Effector CD4-positive, alpha-beta T cell (primary cell): ENCODE measurements around the gene UGT1A10. TPM values are rescaled to one million over a fixed set of nuclear protein-coding genes. Genes with fewer than 3 reads are reported as not detected.
"Not testable (repeated sequence)": the region's sequence is repeated elsewhere in the genome, so short reads cannot be mapped to it uniquely, and the experiment has no call there.

Experiments
- DNase-seq: peaks from one replicate; pipeline ENCODE4 v3.0.0-alpha.2; 2020
- total RNA-seq: gene quantifications from one replicate; lab custom pipeline; 2026; lab: John Stamatoyannopoulos, UW

The UGT1A10 gene
- not detected for total RNA-seq

DNA sequence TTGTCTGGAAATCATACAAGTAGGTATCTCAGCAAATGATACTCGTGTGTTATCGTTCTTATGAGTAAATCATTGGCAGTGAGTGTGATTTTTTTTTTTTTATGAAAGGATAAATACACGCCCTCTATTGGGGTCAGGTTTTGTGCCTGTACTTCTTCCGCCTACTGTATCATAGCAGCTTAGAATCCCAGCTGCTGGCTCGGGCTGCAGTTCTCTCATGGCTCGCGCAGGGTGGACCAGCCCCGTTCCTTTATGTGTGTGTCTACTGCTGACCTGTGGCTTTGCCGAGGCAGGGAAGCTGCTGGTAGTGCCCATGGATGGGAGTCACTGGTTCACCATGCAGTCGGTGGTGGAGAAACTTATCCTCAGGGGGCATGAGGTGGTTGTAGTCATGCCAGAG lies at the start of gene UGT1A10:
Gene UGT1A10 (plus strand): TSS at position 143 of the 400 bp plus-strand sequence. CDS start 75 bp downstream, at position 218.
- not testable (repeated sequence) for DNase-seq

DNA sequence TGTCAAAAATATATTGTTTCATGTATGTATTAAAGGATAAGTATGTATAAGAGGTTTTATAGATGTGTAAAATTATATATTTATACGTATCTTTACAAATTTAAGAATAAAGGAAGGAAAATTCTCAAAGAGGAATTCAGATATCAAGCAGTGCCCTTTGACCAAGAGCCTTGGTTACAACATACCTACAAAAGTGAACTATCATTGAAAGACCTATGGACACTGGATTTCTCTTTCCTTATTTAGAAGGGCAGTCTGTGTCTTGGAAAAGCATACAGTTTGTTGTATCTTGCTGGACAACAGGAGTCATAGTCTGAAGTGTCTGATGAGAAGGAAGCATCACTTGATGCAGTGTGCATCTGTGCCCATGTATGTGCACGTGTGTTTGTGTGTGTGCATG lies 47.8 kb upstream of the UGT1A10 start:
- DNase-seq: no peak

DNA sequence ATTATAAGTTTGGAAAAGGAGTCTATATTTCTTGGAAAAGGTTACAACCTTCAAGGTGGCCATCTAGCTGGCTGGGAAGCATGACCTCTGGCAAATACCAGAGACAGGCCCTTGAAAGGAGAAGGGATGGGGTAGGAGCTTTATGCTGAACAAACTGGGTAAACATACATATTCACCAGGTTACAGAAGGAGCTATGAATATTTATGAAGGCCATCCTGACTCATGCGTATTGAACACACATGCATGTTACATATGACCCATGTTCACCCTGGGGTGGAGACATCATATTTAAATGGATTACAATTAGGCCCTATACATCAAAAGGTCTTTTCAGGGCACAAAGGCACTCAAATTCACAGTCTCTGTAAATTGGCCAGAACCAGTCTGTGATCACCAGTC lies 43.5 kb upstream of the UGT1A10 start:
- not testable (repeated sequence) for DNase-seq

DNA sequence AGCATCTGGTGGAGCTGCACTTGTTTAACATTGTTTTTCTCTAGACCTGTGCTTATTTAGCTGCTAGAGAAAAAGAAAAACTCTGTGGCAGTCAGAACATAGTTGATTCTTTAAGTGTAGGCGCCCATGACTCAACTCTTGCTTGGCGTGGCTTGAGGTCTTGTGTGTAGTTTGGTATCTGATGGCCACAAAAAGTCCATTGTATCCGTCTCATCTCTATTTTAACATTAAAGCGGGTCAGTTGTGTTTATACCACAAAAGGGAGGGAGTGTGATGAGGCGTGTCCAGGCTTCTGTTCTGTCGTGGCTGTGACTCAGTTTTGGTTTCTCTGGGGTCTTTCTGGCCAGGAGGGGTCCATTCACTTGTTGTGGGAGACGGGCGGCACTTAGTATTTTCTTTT lies 43.0 kb upstream of the UGT1A10 start:
- DNase-seq: no peak

DNA sequence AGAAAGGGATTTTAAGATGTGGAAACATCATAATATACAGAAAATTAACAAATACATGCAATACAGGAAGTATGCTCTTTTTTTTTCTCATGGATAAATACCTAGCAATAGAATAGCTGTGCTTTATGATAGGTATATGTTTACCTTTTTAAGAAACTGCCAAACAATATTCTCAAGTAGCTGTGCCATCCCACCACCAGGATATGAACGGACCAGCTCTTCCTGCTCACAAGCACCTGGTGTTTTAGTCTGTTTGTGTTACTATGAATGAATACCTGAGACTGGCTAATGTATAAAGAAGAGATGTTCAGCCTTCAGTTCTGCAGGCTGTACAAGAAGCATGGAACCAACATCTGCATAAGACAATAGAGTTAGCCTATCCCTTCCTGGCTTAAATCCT lies 38.7 kb upstream of the UGT1A10 start:
- DNase-seq: no peak

DNA sequence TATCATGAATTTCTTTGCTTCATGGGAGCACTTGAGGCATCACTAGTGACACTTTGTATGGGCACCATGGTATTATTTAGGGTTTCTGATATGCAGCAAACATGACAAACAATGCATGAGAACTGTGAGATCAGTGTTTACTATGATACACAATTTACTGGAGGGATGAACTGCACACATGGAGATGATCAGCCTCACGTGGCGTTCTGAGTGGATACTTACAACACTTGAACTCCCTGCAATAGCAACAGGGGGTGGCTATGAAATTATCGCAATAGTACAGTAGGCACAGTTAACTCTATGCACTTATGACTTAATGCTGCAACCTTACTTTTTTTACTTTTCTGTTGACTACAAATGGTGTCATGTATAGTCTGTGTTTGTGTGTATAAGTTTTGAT lies 37.3 kb upstream of the UGT1A10 start:
- DNase-seq: no peak

DNA sequence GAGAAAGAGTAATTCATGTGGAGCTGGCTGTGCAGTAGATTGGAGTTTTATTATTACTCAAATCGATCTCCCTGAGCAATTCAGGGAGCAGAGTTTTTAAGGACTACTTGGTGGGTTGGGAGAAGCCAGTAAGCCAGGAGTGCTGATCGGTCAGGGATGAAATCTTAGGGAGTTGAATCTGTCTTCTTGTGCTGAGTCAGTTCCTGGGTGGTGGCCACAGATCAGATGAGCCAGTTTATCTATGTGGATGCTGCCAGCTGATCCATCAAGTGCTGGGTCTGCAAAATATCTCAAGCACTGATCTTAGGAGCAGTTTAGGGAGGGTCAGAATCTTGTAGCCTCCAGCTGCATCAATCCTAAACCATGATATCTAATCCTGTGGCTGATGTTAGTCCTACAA lies 35.9 kb upstream of the UGT1A10 start:
- no peak for DNase-seq

DNA sequence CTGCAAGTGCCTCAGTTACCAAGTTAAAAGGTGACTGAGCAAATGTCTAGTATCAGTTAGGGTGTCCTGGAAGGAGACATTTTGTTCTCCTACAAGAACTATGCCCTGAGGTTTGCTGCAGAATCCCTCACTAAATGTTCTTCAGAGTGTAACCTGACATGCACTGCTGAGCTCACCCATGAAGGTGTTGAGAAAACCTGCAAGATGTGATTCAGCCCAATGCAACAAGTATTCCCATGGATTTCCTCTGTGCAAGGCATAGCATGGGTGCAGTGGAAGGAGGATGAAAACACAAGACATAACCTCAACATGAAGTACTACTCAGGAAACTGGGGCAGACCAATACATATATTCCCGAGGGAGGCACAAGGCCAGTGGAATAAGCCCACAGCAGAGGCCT lies 34.2 kb upstream of the UGT1A10 start:
- DNase-seq: no peak

DNA sequence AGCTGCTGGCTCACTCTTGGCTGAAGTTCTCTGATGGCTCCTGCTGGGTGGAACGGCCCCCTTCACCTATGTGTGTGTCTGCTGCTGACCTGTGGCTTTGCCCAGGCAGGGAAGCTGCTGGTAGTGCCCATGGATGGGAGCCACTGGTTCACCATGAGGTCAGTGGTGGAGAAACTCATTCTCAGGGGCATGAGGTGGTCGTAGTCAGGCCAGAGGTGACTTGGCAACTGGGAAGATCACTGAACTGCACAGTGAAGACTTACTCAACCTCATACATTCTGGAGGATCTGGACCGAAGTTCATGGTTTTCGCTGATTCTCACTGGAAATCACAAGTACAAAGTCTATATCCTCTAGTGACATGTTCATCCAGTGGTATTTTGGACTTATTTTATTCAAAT lies 32.7 kb upstream of the UGT1A10 start:
- no peak for DNase-seq

DNA sequence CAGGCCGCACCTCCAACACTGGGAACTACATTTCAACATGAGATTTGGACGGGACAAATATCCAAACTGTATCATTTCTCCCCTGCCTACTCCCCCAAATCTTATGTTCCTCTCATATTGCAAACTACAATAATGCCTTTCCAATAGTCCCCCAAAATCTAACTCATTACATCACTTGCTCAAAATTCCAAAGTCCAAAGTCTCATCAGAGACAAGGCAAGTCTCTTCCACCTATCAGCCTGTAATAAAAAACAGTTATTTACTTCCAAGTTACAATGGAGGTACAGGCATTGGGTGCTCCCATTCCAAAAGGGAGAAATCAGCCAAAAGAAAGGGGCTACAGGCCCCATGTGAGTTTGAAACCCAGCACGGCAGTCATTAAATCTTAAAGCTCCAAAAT lies 31.4 kb upstream of the UGT1A10 start:
- DNase-seq: no peak

DNA sequence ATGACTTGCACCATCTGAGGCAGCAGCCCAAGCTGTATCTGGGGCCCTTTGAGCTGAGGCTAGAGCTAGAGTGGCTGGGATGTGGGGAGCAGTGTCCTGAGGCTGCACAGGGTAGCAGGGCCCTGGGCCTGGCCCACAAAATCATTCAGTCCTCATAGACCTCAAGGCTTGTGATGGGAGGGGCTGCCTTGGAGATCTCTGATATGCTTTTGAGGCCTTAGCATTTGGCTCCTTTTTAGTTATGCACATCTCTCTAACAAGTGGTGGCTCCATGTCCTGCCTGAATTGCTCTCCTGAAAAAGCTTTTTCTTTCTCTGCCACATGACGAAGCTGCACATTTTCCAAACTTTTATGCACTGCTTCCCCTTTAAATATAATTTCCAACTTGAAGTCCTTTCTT lies 30.6 kb upstream of the UGT1A10 start:
- no peak for DNase-seq

DNA sequence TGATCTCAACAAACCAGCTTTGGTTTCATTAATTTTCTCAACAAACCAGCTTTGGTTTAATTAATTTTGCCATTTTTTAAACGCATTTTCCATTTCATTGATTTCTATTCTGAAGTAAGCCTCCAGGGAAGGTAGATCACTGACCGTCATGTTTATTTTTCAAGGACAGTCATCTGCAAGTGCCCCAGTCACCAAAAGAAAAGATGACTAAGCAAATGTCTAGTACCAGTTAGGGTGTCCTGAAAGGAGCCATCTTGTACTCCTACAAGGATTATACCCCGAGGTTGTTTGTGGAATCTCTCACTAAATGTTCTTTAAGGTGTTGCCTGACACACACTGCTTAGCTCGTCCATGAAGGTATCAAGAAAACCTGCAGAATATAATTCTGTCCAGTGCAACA lies 25.0 kb upstream of the UGT1A10 start:
- DNase-seq: no peak

DNA sequence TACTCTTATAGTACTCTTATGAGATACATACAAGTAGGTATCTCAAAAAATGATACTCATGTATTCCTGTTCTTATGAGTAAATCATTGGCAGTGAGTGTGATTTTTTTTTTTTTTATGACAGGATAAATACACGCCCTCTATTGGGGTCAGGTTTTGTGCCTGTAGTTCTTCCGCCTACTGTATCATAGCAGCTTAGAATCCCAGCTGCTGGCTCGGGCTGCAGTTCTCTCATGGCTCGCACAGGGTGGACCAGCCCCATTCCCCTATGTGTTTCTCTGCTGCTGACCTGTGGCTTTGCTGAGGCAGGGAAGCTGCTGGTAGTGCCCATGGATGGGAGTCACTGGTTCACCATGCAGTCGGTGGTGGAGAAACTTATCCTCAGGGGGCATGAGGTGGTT lies 18.8 kb upstream of the UGT1A10 start, which contains the start of gene UGT1A8:
Gene UGT1A8 (plus strand): TSS at position 158 of the 400 bp plus-strand sequence. CDS start 75 bp downstream, at position 233.
- DNase-seq: not testable (repeated sequence)

DNA sequence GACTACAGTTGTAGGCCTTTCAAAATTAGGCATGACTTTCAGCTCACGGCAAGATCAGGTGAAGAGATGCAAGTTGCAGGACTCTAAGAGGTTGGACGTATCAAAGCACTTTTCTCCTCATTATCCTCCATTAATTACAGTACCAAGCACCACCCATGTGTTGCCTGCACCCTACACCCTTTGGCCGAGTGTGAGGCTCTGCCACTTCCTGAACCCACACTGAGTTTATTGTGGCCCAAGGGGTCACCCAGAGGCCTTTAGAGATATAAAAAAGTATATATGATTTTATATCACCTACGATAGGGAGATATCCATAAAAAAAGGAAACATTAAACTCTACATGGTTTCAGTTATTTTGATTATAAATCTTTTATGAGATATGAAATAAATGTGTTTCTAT lies 16.0 kb upstream of the UGT1A10 start:
- DNase-seq: no peak

DNA sequence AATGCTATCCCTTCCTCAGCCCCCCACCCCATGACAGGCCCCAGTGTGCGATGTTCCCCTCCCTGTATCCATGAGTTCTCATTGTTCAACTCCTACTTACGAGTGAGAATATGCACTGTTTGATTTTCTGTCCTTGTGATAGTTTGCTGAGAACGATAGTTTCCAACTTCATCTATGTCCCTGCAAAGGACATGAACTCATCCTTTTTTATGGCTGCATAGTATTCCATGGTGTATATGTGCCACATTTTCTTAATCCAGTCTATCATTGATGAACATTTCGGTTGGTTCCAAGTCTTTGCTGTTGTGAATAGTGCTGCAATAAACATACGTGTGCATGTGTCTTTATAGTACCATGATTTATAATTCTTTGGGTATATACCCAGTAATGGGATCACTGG lies 14.4 kb upstream of the UGT1A10 start:
- not testable (repeated sequence) for DNase-seq

DNA sequence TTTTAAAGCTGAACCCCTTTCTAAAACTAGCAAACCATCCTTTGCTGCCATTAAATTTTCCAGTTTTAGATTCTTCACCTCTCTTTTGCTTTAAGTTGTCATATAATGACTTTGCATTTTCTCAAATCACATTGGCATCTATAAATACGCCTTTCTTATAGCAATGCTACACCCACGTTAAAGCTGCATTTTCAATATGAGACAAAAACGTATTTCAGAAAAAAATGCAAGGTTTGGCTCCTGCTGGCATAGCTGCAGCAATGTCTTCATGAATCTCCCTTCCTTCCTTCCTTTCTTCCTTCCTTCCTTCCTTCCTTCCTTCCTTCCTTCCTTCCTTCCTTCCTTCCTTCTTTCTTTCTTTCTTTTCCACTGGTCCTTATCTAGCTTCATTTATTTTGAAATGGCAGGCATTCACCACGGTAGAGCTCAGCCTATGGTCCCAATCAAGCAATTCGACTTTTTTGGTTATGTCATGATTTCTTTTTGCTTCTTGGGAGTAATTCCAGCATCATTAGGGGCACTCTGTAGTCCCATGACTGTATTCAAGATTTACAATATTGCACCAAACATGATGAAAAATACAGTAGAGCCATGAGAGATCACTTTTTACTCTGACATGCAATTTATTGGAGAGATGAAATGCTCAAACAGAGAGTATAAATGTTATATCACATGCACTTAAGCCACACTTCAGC lies 8.8 kb upstream of the UGT1A10 start:
- no peak for DNase-seq

DNA sequence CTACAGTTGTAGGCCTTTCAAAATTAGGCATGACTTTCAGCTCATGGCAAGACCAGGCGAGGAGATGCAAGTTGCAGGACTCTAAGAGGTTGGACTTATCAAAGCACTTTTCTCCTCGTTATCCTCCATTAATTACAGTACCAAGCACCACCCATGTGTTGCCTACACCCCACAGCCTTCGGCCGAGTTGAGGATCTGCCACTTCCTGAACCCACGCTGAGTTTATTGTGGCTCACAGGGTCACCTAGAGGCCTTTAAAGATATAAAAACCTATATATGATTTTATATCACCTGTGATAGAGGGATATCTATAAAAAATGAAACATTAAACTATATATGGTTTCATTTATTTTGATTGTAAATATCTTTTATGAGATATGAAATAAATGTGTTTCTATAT lies 2.6 kb downstream of the UGT1A10 start:
- DNase-seq: no peak

DNA sequence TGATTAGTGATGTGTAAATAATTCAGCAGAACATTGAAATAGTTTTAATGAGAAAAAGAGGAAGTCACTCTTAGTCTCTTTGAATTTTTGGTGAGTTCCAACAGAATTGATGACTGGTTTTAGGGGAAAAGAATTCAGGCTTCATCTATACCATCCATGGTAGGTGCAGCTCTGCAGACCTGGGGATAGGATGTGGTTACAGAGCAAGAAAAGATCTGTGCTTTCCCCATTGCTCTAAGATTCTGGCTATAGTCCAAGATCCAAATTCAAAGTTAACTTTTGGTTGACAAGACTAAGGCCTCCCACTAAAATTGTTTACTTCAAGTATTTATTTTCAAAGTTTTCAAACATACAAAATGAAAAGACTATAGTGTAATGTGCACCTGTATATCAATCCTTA lies 3.6 kb downstream of the UGT1A10 start:
- no peak for DNase-seq

DNA sequence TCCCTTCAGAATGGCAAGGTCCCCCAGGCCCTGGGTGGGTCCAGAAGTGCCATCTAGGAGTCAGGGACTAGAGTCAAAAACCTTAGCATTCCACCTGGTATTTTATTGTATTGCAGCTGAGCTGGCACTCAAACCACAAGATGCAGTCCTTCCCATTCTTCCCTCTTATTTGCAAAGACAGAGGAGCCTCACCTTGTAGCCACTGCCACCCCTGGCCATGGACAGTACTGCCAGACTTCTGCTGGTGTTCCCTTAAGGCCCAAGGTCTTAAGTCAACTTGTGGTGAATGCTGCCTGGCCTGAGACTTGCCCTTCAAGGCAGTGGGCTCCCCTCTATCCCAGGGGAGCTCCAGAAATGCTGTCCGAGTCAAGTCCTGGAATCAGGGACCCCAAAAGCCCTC lies 6.9 kb downstream of the UGT1A10 start:
- DNase-seq: no peak

DNA sequence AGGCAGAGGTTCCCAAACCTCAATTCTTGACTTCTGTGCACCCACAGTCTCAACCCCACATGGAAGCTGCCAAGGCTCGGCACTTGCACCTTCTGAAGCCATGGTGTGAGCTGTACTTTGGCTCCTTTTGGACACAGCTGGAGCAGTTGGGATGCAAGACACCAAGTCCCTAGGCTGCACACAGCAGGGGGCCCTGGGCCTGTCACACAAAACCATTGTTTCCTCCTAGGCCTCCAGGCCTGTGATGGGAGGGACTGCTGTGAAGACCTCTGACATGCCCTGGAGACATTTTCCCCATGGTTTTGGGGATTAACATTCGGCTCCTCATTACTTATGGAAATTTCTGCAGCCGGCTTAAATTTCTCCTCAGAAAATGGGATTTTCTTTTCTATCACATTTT lies 9.8 kb downstream of the UGT1A10 start:
- DNase-seq: not testable (repeated sequence)

DNA sequence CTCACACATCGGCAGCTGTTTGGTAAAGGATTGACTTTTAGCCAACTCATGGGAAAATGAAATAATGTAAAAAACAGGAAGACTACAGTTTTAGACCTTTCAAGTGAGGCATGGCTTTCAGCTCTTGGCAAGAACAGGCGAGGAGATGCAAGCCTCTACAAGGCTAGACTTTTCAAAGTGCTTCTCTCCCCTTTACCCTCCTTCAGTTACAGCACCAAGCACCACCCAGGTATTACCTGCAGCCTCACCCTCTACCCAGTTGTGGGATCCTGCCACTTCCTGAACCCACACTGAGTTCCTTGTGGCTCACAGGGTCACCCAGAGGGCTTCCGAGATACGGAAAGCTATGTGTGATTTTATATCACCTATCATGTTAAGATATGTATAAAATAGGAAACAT lies 14.7 kb downstream of the UGT1A10 start:
- DNase-seq: no peak

DNA sequence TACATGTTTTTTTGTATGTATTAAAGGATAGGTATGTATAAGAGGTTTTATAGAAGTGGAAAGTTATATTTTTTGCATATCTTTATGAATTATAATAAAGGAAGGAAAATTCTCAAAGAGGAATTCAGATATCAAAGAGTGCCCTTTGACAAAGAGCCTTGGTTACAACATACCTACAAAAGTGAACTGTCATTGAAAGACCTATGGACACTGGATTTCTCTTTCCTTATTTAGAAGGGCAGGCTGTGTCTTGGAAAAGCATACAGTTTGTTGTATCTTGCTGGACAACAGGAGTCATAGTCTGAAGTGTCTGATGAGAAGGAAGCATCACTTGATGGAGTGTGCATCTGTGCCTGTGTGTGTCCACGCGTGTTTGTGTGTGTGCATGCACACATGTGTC lies 15.2 kb downstream of the UGT1A10 start:
- no peak for DNase-seq

DNA sequence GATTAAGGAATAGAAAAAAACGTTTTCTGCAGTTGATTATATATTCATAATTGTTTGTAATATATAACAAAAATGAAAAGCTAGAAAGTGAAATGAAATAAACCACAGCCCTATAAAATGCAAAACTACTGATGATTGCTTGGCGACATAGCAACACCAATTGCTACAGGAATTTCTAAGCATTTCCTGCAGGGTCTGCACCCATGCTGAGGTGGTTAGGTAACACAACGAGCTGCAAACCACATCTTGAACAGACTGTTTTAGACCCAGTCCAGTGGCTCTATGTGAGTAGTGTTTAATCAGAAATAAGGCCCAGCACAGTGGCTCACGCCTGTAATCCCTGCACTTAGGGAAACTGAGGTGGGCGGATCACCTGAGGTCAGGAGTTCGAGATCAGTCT lies 18.3 kb downstream of the UGT1A10 start:
- no peak for DNase-seq

DNA sequence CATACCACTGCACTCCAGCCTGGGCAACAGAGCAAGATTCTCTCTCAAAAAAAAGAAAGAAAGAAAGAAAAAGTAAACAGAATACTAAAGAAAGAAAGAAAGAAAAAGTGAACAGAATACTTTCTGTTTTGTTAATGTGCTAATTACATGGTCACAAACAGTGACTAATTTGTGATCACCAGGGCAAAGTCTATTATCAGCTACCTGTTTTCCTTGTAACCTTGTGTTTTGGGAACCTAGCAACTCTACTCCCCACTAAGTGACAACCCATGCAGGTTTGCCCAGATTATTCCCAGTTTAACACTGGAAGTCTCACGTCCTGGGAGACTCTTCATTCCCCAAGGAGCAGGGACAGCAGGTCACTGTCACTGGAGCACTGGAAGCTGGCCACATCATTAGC lies 18.8 kb downstream of the UGT1A10 start:
- DNase-seq: no peak

DNA sequence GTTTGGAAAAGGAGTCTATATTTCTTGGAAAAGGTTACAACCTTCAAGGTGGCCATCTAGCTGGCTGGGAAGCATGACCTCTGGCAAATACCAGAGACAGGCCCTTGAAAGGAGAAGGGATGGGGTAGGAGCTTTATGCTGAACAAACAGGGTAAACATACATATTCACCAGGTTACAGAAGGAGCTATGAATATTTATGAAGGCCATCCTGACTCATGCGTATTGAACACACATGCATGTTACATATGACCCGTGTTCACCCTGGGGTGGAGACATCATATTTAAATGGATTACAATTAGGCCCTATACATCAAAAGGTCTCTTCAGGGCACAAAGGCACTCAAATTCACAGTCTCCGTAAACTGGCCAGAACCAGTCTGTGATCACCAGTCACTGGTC lies 19.7 kb downstream of the UGT1A10 start:
- DNase-seq: not testable (repeated sequence)
